Osteoblast (primary cell): ENCODE results near the gene MORC4. TPM values are rescaled to one million over a fixed set of nuclear protein-coding genes. Genes with fewer than 3 reads are reported as not detected.

Source experiments
- DNase-seq: peaks from one replicate; pipeline ENCODE4 v3.0.0; 2011; ENCODE audit warnings: low spot score, mixed read lengths; ENCODE audit not compliant: insufficient read length; ENCODE audit errors: missing footprints
- H2AFZ ChIP-seq: 2 replicates; pipeline ENCODE4 v1.6.0; 2011; ENCODE audit warnings: mild to moderate bottlenecking, low read length
- H3K27ac ChIP-seq: 2 replicates; pipeline ENCODE4 v1.5.1; 2011; ENCODE audit warnings: mild to moderate bottlenecking, low read depth, low read length, moderate library complexity
- H3K27me3 ChIP-seq: 2 replicates; pipeline ENCODE4 v1.6.0; 2012; ENCODE audit warnings: mild to moderate bottlenecking, control low read depth, inconsistent platforms, low read length, moderate library complexity; ENCODE audit not compliant: insufficient read depth
- H3K36me3 ChIP-seq: 2 replicates; pipeline ENCODE4 v1.5.1; 2011; ENCODE audit warnings: mild to moderate bottlenecking, low read length, control low read depth, moderate library complexity; ENCODE audit not compliant: insufficient read depth
- H3K4me1 ChIP-seq: 2 replicates; pipeline ENCODE4 v1.5.1; 2011; ENCODE audit warnings: mild to moderate bottlenecking, low read length, control low read depth, moderate library complexity; ENCODE audit not compliant: insufficient read depth
- H3K4me2 ChIP-seq: 2 replicates; pipeline ENCODE4 v1.6.0; 2011; ENCODE audit warnings: mild to moderate bottlenecking, low read length; ENCODE audit not compliant: insufficient read depth
- H3K4me3 ChIP-seq: fragments of 200-600 bp; sonication (generic); 3 replicates; pipeline ENCODE4 v1.5.1; 2012; ENCODE audit warnings: mild to moderate bottlenecking, low read length, inconsistent platforms; ENCODE audit not compliant: insufficient read depth
- H3K79me2 ChIP-seq: 2 replicates; pipeline ENCODE4 v1.6.0; 2012; ENCODE audit warnings: mild to moderate bottlenecking, low read length, control low read depth, inconsistent platforms; ENCODE audit not compliant: insufficient read depth
- H3K9me3 ChIP-seq: 2 replicates; pipeline ENCODE4 v1.5.1; 2011; ENCODE audit warnings: low read depth, low read length, control low read depth
- H4K20me1 ChIP-seq: 2 replicates; pipeline ENCODE4 v1.6.0; 2012; ENCODE audit warnings: mild to moderate bottlenecking, low read length, control low read depth; ENCODE audit not compliant: insufficient read depth
- total RNA-seq: library from RNA; depleted of rRNA; stranded (reverse); fragments of >200 nt; gene quantifications from 2 replicates; pipeline ENCODE4 v1.2.3, GENCODE V29; 2012
- TF ChIP-seq, protein P1 (sequence below): IDR thresholded peaks from 2 replicates; pipeline ENCODE4 v1.5.1; 2011; ENCODE audit warnings: mild to moderate bottlenecking, low read depth, low read length, moderate library complexity; ENCODE audit errors: extremely low read depth

MORC4 gene
- total RNA-seq, 1 donor = 39.8 TPM

DNA sequence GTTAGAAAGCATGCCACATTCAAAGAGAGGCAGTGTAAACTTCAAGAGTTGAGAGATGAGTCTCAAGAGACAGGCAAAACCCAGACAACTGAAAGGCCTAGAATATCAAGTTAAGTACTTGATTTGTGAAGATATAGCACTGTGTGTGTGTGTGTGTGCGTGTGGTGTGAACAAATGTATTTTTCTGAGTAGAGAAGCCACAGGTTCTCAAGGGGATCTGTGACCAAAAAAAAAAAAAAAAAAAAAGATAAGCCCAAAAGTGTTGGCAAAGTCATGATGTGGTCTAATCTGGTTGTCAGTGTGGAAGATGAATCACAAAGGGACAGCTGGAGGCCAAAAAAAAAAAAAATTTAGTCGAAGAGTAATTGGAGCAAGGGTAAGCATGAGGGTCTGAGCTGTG lies 100.7 kb downstream of the MORC4 start:
- Histone ChIP-seq H3K4me2 (no peak overlapping the region), H3K9me3 (no peaks in the 10 kb centered on the region), H3K27me3 (peaks cover 2% of the 10 kb centered on the region), H3K36me3 (no peaks in the 10 kb centered on the region), H4K20me1 (no peaks in the 10 kb centered on the region), H3K27ac (no peak overlapping the region), H3K4me1 (peaks cover 36% of the 10 kb centered on the region), H3K79me2 (no peaks in the 10 kb centered on the region), H2AFZ (no peak overlapping the region), H3K4me3 (no peak overlapping the region)
- DNase-seq = no peak
- TF ChIP-seq, protein P1, sequence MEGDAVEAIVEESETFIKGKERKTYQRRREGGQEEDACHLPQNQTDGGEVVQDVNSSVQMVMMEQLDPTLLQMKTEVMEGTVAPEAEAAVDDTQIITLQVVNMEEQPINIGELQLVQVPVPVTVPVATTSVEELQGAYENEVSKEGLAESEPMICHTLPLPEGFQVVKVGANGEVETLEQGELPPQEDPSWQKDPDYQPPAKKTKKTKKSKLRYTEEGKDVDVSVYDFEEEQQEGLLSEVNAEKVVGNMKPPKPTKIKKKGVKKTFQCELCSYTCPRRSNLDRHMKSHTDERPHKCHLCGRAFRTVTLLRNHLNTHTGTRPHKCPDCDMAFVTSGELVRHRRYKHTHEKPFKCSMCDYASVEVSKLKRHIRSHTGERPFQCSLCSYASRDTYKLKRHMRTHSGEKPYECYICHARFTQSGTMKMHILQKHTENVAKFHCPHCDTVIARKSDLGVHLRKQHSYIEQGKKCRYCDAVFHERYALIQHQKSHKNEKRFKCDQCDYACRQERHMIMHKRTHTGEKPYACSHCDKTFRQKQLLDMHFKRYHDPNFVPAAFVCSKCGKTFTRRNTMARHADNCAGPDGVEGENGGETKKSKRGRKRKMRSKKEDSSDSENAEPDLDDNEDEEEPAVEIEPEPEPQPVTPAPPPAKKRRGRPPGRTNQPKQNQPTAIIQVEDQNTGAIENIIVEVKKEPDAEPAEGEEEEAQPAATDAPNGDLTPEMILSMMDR = no peak

DNA sequence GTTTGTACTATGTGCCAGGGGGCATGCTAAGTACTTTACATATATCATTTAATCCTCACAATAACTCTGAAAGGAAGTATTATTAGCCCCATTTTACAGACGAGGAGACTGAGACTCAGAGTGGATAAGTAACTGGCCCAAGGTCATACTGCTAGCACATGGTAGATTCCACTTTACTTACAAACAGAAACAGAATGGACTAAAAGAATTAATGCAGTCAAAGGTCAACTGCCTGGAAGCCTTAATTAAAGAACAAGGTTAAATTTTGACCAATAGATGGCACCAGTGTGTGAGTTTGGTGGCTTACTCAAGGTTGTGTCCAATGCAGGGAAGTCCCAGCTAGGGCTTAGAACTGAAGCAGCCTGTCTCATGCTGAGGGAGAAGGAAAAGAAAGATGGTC lies 101.5 kb downstream of the MORC4 start:
- Histone ChIP-seq H3K4me1 (peaks cover 36% of the 10 kb centered on the region), H3K9me3 (no peaks in the 10 kb centered on the region), H3K4me2 (no peak overlapping the region), H3K27ac (no peak overlapping the region), H3K4me3 (no peak overlapping the region), H3K36me3 (no peaks in the 10 kb centered on the region), H3K27me3 (peaks cover 2% of the 10 kb centered on the region), H4K20me1 (no peaks in the 10 kb centered on the region), H2AFZ (no peak overlapping the region), H3K79me2 (no peaks in the 10 kb centered on the region)
- no peak for DNase-seq
- TF ChIP-seq, protein P1 = peak; percentile 48

DNA sequence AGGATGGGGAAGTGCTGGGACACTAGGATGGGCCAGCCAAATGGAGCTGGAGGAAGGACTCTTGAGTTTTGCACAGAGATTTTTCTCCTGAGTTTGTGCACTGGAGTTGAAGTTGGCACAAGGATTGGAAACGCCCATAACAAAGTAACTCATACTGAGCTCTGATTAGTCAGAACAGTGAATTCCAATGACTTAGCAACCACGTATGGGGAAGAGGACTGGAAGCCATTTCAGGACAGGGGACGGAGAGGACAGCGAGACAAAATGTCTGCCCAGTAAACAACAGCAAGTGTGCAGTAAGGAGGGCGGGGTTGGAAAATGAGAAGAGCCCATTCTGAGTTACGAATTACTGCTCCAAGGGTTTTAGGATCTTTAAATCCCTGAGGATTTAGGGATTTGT lies 102.8 kb downstream of the MORC4 start:
- Histone ChIP-seq H4K20me1 (no peaks in the 10 kb centered on the region), H3K4me2 (no peak overlapping the region), H3K4me1 (peaks cover 36% of the 10 kb centered on the region), H3K9me3 (no peaks in the 10 kb centered on the region), H3K79me2 (no peaks in the 10 kb centered on the region), H3K27me3 (peaks cover 2% of the 10 kb centered on the region), H3K4me3 (no peak overlapping the region), H3K27ac (peak overlapping the region; percentile 11), H3K36me3 (no peaks in the 10 kb centered on the region), H2AFZ (peak overlapping the region; percentile 35)
- TF ChIP-seq, protein P1 = no peak
- DNase-seq = peak; percentile 86

DNA sequence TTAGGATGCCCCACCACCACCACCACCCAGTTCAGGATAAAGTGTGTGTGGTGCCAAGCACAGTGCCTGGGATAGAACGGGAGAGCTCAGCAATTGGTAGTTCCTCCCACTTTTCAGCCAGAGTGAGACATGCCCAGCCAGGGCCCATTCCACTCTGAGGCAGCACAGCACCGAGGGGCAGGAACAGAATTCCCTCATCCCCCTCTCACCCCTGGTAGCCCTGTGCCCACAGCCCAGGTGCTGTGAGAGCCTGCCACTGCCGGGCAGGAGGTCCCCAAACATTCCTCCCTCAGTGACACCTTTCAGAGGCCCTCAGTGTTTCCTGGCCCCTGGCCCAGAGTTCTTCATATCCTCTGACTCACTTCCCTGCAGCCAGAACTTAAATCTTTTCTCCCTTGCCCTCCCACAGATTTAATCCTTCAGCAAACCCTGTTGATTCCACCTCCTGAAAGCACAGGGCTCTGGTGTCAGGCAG lies 105.0 kb downstream of the MORC4 start:
- H3K27ac ChIP-seq = peak overlapping the region; percentile 56
- no peak overlapping the region for H3K4me3 ChIP-seq
- DNase-seq = no peak
- H3K27me3 ChIP-seq = peaks cover 11% of the 10 kb centered on the region
- H3K36me3 ChIP-seq = no peaks in the 10 kb centered on the region
- peaks cover 36% of the 10 kb centered on the region for H3K4me1 ChIP-seq
- peak overlapping the region; percentile 38 for H3K4me2 ChIP-seq
- no peak overlapping the region for H2AFZ ChIP-seq
- no peaks in the 10 kb centered on the region for H3K9me3 ChIP-seq
- H4K20me1 ChIP-seq = no peaks in the 10 kb centered on the region
- TF ChIP-seq, protein P1 = no peak
- no peaks in the 10 kb centered on the region for H3K79me2 ChIP-seq
